Measurements from ENCODE around the gene CFAP206.

CFAP206 gene

DNA sequence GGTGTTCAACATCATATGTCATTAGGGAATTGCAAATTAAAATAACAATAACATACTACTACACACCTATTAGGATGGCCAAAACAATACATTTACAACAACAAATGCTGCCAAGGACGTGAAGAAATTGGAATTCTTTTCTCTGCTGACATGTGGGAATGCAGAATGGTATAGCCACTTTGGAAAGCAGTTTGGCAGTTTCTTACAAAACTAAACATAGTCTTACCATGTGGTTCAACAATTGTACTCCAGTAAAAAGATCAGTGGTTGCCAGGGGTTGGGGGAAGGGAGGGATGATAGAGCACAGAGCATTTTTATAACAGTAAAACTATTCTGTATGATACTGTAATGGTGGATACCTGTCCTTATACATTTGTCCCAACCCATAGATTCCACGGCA is 12.3 kb upstream of the CFAP206 start:
- DNase-seq (ENCODE audit: low read depth): no peak
- TF ChIP-seq, protein P1, sequence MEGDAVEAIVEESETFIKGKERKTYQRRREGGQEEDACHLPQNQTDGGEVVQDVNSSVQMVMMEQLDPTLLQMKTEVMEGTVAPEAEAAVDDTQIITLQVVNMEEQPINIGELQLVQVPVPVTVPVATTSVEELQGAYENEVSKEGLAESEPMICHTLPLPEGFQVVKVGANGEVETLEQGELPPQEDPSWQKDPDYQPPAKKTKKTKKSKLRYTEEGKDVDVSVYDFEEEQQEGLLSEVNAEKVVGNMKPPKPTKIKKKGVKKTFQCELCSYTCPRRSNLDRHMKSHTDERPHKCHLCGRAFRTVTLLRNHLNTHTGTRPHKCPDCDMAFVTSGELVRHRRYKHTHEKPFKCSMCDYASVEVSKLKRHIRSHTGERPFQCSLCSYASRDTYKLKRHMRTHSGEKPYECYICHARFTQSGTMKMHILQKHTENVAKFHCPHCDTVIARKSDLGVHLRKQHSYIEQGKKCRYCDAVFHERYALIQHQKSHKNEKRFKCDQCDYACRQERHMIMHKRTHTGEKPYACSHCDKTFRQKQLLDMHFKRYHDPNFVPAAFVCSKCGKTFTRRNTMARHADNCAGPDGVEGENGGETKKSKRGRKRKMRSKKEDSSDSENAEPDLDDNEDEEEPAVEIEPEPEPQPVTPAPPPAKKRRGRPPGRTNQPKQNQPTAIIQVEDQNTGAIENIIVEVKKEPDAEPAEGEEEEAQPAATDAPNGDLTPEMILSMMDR (conservative IDR thresholded peaks at IDR 0.05; ENCODE audit: low read depth, low read length): no peak
- no peak overlapping the region for H3K4me3 ChIP-seq (ENCODE audit: low read length)

DNA sequence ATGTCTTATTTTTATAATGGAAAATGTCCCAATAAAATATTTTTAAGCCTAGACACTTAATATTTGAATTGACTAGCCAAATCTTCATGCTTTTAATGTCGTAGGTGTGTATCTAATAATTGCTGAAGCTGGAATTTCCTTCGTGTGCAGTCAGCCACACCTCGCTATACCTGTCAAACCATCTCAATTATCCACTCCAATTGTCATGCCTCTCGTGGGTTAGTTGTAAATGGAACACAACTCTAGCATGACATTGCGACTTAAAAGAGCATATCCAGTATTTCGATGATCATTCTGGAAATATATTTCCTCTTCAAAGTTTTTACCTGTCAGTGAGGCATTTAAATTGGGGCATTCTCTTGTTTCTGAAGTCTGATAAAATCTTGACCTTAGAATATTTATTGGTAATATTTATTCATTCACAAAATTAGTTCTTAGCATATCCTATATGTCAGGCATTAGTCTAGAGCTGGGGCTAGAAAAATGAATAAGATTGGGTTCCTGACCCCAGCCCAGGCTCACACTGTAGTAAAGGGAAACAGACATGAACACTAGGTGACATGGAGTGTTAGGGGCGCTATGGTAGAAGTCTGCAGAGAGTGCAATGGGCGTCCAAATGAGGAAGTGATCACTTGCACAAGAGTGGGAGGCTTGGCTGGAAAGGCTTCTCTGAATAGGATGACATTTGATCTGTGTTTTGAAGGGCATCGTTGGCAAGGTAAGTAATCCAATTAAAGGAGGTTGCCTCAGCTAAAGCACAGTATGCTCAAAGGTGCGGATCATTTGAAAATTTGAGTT is 11.0 kb upstream of the CFAP206 start:
- TF ChIP-seq, protein P1 (conservative IDR thresholded peaks at IDR 0.05; ENCODE audit: low read depth, low read length): no peak
- no peak overlapping the region for H3K4me3 ChIP-seq (ENCODE audit: low read length)
- no peak for DNase-seq (ENCODE audit: low read depth)

DNA sequence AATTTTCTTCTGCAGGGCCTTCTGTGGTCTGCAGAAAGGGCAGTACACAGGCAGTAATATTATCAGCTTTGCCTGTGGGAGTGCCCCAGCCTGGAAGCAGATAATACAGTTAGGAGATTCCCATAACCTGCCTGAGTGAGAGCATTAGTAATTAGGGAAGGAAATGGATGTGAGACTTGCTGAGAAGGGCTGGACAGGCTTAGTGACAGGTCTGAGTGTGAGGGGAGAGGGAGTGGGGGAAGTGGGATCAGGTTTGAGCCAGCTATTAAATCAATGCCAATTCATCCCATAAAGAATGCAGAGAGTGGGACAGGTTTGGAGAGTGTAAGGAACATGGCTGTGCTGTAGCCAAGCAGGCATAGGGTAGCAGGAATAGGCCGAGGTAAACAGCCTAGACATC is 10.1 kb upstream of the CFAP206 start:
- TF ChIP-seq, protein P1 (conservative IDR thresholded peaks at IDR 0.05; ENCODE audit: low read depth, low read length): no peak

DNA sequence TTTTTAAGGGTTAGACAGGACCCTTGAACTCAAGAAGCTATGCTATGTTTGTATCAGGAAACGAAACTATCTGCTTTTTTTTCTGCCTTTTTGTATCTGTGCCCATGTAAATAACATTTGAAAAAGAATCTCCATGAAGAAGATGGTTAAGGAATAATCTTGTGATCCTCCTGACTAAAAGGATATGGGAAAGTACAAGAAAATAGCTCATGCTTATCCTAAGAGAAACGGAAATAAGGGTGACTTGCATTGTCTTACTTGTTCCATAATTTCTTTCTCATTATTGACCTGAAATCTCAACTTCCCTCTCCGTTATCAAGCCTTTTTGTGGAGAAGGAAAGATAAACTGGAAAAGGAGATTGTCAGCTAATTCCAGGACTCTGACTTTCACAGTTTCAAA is 5.9 kb upstream of the CFAP206 start:
- H3K4me3 ChIP-seq (ENCODE audit: low read length): no peak overlapping the region
- DNase-seq (ENCODE audit: low read depth): no peak
- TF ChIP-seq, protein P1 (conservative IDR thresholded peaks at IDR 0.05; ENCODE audit: low read depth, low read length): no peak

More for the DNA sequence above, 10.1 kb upstream of the CFAP206 start:
- no peak for DNase-seq (ENCODE audit: low read depth)
- no peak overlapping the region for H3K4me3 ChIP-seq (ENCODE audit: low read length)

DNA sequence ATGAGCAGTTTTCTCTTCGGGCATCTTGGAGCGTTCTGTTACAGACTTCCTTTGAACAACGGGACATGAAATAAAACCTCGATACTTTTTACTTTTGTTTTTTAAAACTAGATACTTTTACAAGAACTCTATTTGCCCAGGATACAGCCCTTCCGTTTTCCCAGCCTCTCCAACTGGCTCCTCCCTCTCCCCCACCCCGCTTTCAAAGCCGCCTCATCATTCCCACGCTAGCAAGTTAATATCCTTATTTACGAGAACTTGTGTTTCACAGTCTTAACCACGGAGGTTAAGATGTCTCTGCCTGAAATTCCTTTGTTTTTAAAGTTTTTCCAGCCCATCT is 241 bp upstream of the CFAP206 start:
- no peak for DNase-seq (ENCODE audit: low read depth)
- peak overlapping the region; percentile 84 for H3K4me3 ChIP-seq (ENCODE audit: low read length)
- TF ChIP-seq, protein P1 (conservative IDR thresholded peaks at IDR 0.05; ENCODE audit: low read depth, low read length): no peak

DNA sequence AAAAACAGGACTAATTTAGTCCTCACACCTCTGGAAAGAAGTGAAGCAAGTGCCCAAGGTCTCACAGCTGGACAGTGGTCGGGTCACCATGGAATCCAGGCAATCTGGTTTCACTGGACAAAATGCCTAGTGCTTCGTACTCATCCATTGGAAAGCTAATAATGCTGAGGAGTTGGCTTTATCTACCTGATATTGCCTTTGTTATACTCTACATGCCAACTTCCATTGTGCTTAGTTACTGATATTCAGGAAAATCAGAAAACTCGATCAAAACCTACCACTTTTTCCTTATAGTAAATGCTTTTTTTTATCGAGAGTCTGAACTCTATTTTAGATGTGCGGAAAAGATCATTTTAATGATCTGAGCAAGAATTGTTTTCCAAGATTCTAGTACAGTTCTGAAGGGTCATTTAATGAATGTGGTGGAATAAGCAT is 966 bp downstream of the CFAP206 start:
- DNase-seq (ENCODE audit: low read depth): no peak
- TF ChIP-seq, protein P1 (conservative IDR thresholded peaks at IDR 0.05; ENCODE audit: low read depth, low read length): no peak
- H3K4me3 ChIP-seq (ENCODE audit: low read length): peak overlapping the region; percentile 53

DNA sequence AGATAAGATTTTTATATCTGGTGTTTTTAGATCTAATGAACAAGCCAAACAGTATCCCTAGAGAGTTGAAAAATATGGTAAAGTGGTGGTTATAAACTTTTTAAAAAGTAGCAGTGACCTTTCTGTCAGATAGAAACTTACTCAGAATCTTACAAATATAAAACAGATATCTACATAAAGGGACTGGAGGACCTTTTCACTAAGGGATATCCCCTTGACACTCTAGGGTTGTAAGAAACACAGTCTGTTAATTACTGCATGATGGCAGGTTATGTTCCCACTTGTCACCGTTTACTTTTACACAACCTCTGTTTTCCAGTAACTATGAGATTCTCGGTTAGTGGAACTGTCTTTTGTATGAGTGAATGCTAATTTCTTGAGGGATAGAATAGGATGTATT is 11.5 kb downstream of the CFAP206 start:
- TF ChIP-seq, protein P1 (conservative IDR thresholded peaks at IDR 0.05; ENCODE audit: low read depth, low read length): no peak
- no peak for DNase-seq (ENCODE audit: low read depth)
- H3K4me3 ChIP-seq (ENCODE audit: low read length): no peak overlapping the region
